Endothelial cell of umbilical vein (primary cell): ENCODE data around the gene EGFL6. TPM values are rescaled to one million over a fixed set of nuclear protein-coding genes. Genes with fewer than 3 reads are reported as not detected.

Experiments
- BruUV-seq: library from RNA; stranded (reverse); fragments of 400-500 nt; replicated peaks from 2 replicates; lab custom pipeline; 2021; lab: Mats Ljungman, UMichigan
- CTCF ChIA-PET: fragments of 300-600, 350-600 bp; sonication (Branson Sonifier 250); formaldehyde crosslinking; loops from one replicate; lab custom pipeline; 2021; ENCODE audit warnings: antibody characterized with exemption, inconsistent platforms; lab: Charles Lee
- POLR2A ChIA-PET: fragments of 300-600, 350-600 bp; sonication (Branson Sonifier 250); formaldehyde crosslinking; loops from one replicate; lab custom pipeline; 2021; ENCODE audit warnings: antibody characterized with exemption, inconsistent platforms; lab: Charles Lee
- DNase-seq: peaks from one replicate; pipeline ENCODE4 v3.0.0-alpha.2; 2011; ENCODE audit warnings: low read depth, low spot score
- FAIRE-seq: peaks from 2 replicates; lab custom pipeline; 2011; peaks lifted over from hg19 to GRCh38; lab: Jason Lieb, UNC
- H2AFZ ChIP-seq: 2 replicates; pipeline ENCODE4 v1.6.0; 2012; ENCODE audit warnings: low read depth, low read length, control low read depth, inconsistent platforms
- H3K27ac ChIP-seq: 2 replicates; pipeline ENCODE4 v1.5.1; 2011; ENCODE audit warnings: low read depth, mild to moderate bottlenecking, control low read depth, low read length, moderate library complexity; ENCODE audit not compliant: insufficient read depth
- H3K27me3 ChIP-seq, 2 experiments: 2 replicates each; pipeline versions ENCODE4 v1.6.0 to v1.6.1; 2011; ENCODE audit warnings: low read length in 2 of 2, mixed read lengths in 1 of 2; ENCODE audit not compliant: control insufficient read depth in 2 of 2, insufficient read depth in 2 of 2
- H3K36me3 ChIP-seq, 2 experiments: 2 replicates in 1 of 2; 3 replicates in 1 of 2; pipeline ENCODE4 v1.5.1; 2011; ENCODE audit warnings: low read length in 2 of 2, mild to moderate bottlenecking in 1 of 2, moderate library complexity in 1 of 2; ENCODE audit not compliant: control insufficient read depth in 2 of 2, insufficient read depth in 2 of 2; ENCODE audit errors: extremely low read depth in 1 of 2
- H3K4me1 ChIP-seq: 3 replicates; pipeline ENCODE4 v1.5.1; 2011; ENCODE audit warnings: mild to moderate bottlenecking, low read length; ENCODE audit not compliant: control insufficient read depth, insufficient read depth; ENCODE audit errors: extremely low read depth
- H3K4me2 ChIP-seq: 2 replicates; pipeline ENCODE4 v1.6.1; 2011; ENCODE audit warnings: low read length, control low read depth, mixed read lengths; ENCODE audit not compliant: insufficient read depth
- H3K4me3 ChIP-seq, 3 experiments: fragments of 200-600 bp in 1 of 3; sonication (generic), shearing (Covaris generic) in 1 of 3; replicated peaks in 1 of 3; 2 replicates each; pipeline ENCODE4 v1.5.1; 2011 to 2016; ENCODE audit warnings: control low read depth in 3 of 3, low read length in 3 of 3, mild to moderate bottlenecking in 2 of 3, inconsistent platforms in 1 of 3, low read depth in 1 of 3, moderate library complexity in 1 of 3; ENCODE audit not compliant: insufficient read depth in 1 of 3
- H3K79me2 ChIP-seq: 2 replicates; pipeline ENCODE4 v1.6.0; 2012; ENCODE audit warnings: low read length, inconsistent platforms; ENCODE audit not compliant: control insufficient read depth, insufficient read depth
- H3K9ac ChIP-seq: replicated peaks from 2 replicates; pipeline ENCODE3; 2011; ENCODE audit warnings: low read length, control low read depth; ENCODE audit not compliant: insufficient read depth; ENCODE audit errors: extremely low read depth
- H3K9me1 ChIP-seq: replicated peaks from 3 replicates; pipeline ENCODE4 v1.6.0; 2011; ENCODE audit warnings: mild to moderate bottlenecking, low read length; ENCODE audit not compliant: control insufficient read depth, insufficient read depth; ENCODE audit errors: extremely low read depth
- H3K9me3 ChIP-seq: replicated peaks from 2 replicates; pipeline ENCODE4 v1.5.1; 2012; ENCODE audit warnings: low read length, inconsistent platforms; ENCODE audit not compliant: control insufficient read depth, insufficient read depth
- H4K20me1 ChIP-seq: replicated peaks from 2 replicates; pipeline ENCODE3; 2011; ENCODE audit warnings: mild to moderate bottlenecking, low read length; ENCODE audit not compliant: control insufficient read depth, insufficient read depth; ENCODE audit errors: extremely low read depth
- EZH2 ChIP-seq: IDR thresholded peaks from 2 replicates; pipeline ENCODE4 v1.6.1; 2012; ENCODE audit warnings: borderline replicate concordance, low read depth, mild to moderate bottlenecking, moderate library complexity, low read length, inconsistent platforms; ENCODE audit not compliant: severe bottlenecking
- FOS ChIP-seq: IDR thresholded peaks from 2 replicates; pipeline ENCODE4 v1.6.1; 2011; ENCODE audit warnings: mild to moderate bottlenecking, low read length, moderate library complexity, borderline replicate concordance; ENCODE audit not compliant: insufficient read depth
- JUN ChIP-seq: IDR thresholded peaks from 2 replicates; pipeline ENCODE4 v1.6.1; 2011; ENCODE audit warnings: borderline replicate concordance, low read depth; ENCODE audit not compliant: insufficient read length, insufficient read depth
- MYC ChIP-seq: IDR thresholded peaks from one replicate; pipeline ENCODE4 v1.6.1; 2011; ENCODE audit warnings: mild to moderate bottlenecking, low read depth, low read length
- POLR2AphosphoS5 ChIP-seq: IDR thresholded peaks from 2 replicates; pipeline ENCODE4 v1.6.1; 2012; ENCODE audit warnings: low read depth, mild to moderate bottlenecking, control low read depth, low read length, moderate library complexity; ENCODE audit not compliant: insufficient read depth
- dilution Hi-C: fragments of 300-500 bp; cut with MboI; formaldehyde crosslinking; loops from one replicate; pipeline ENCODE4 v1.15.0; 2019; ENCODE audit warnings: low sequenced_read_pairs; ENCODE audit not compliant: extremely low pct_ligation_motif_present
- intact Hi-C: fragments of 100-400 bp; cut with micrococcal nuclease; formaldehyde crosslinking; loops from one replicate; pipeline ENCODE4 v1.10.0; 2022
- polyA plus RNA-seq, 4 experiments: library from polyadenylated mRNA; depleted of rRNA in 3 of 4; stranded (reverse) in 3 of 4; unstranded in 1 of 4; fragments of >200 nt; gene quantifications; 2 replicates each; pipeline versions ENCODE4 v1.2.1 to v1.2.3, GENCODE V29; 2011 to 2012; ENCODE audit warnings: missing spikeins in 1 of 4
- total RNA-seq: library from RNA; stranded (reverse); gene quantifications from 2 replicates; pipeline ENCODE4 v1.2.3, GENCODE V29; 2021
- TF ChIP-seq, protein P1 (sequence below), 2 donors: IDR thresholded peaks; 1 replicate in 1 of 2; 2 replicates in 1 of 2; pipeline ENCODE4 v1.5.1; 2011; ENCODE audit warnings: low read length in 2 of 2, mild to moderate bottlenecking in 2 of 2, moderate library complexity in 2 of 2, control low read depth in 1 of 2, inconsistent platforms in 1 of 2, low read depth in 1 of 2; ENCODE audit not compliant: insufficient read depth in 1 of 2; ENCODE audit errors: extremely low read depth in 1 of 2
- TF ChIP-seq, protein P2 (sequence below): IDR thresholded peaks from 2 replicates; pipeline ENCODE4 v1.6.1; 2011; ENCODE audit not compliant: insufficient read depth, insufficient read length

The EGFL6 gene
- total and polyA plus RNA-seq, 2 donors (not counting 3 experiments of a cell fraction or from before 2014, with no cell fraction given), result not detected

DNA sequence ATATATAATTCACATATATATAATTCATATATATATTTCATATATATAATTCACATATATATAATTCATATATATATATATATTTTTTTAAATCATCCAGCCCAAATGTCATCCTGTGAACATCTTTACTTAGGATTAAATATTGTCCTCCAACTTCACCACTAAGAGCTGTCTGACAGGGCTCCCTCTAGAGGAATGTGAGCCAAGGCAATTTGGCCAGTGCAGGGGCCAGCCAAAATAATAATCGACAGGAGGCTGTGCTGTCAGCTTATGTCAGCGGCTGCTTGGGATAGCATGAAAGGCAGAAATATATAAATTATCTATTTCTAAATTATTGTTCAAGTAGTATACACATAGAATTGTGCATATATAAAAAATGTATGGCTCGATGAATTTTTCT is 29.5 kb downstream of the EGFL6 start:
- Histone ChIP-seq H3K79me2 (no peaks in the 10 kb centered on the region), H3K9me3 (no peaks in the 10 kb centered on the region), H3K27ac (no peak overlapping the region), H3K9me1 (no peaks in the 10 kb centered on the region), H3K4me3 (no peak overlapping the region), H3K36me3 (no peaks in the 10 kb centered on the region), H2AFZ (no peak overlapping the region), H3K4me1 (no peaks in the 10 kb centered on the region), H3K27me3 (peaks cover 0 to 2% of the 10 kb centered on the region in 2 experiments), H3K9ac (no peak overlapping the region), H4K20me1 (no peaks in the 10 kb centered on the region), H3K4me2 (no peak overlapping the region)
- dilution Hi-C loops (no loop called here), intact Hi-C loops (no loop called here)
- no TSS peak for BruUV-seq
- POLR2A ChIA-PET, result no interaction called here
- TF ChIP-seq, protein P1, sequence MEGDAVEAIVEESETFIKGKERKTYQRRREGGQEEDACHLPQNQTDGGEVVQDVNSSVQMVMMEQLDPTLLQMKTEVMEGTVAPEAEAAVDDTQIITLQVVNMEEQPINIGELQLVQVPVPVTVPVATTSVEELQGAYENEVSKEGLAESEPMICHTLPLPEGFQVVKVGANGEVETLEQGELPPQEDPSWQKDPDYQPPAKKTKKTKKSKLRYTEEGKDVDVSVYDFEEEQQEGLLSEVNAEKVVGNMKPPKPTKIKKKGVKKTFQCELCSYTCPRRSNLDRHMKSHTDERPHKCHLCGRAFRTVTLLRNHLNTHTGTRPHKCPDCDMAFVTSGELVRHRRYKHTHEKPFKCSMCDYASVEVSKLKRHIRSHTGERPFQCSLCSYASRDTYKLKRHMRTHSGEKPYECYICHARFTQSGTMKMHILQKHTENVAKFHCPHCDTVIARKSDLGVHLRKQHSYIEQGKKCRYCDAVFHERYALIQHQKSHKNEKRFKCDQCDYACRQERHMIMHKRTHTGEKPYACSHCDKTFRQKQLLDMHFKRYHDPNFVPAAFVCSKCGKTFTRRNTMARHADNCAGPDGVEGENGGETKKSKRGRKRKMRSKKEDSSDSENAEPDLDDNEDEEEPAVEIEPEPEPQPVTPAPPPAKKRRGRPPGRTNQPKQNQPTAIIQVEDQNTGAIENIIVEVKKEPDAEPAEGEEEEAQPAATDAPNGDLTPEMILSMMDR (IDR thresholded peaks at IDR 0.05; ENCODE audit: extremely low read depth in 1 of 2, insufficient read depth in 1 of 2, low read depth in 1 of 2, low read length in 2 of 2), result peak; percentile 6 to 14
- TF ChIP-seq JUN, result no peak
- no peak for FAIRE-seq
- DNase-seq, result peak; percentile 1
- CTCF ChIA-PET, result interaction anchor here (1.1 kb wide), 2 partner anchors 92 to 652 kb away, joined by 3 to 6 read pairs; no protein-coding TSS in a partner anchor

DNA sequence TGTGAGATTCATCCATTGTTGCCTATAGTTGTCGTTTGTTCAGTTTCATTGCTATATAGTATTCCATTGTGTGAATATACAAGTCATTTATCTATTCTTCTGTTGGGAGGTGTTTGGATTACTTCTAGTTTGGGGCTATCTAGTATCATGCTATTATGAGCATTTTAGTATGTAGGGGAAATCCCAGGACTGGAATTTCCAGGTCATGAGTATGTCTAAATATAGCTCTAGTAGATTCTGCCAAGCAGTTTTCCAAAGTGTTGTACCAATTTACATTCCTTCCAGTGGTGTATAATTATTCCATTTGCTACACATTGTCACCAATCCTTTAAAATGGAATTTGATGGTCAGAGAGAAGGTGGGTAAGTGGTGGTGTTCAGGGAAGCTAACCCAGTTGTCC is 30.1 kb downstream of the EGFL6 start:
- intact Hi-C loops, result no loop called here
- no peak for FAIRE-seq
- Histone ChIP-seq H2AFZ (no peak overlapping the region), H3K4me1 (no peaks in the 10 kb centered on the region), H3K9ac (no peak overlapping the region), H3K36me3 (no peaks in the 10 kb centered on the region), H3K79me2 (no peaks in the 10 kb centered on the region), H3K27ac (no peak overlapping the region), H4K20me1 (no peaks in the 10 kb centered on the region), H3K27me3 (peaks cover 0 to 2% of the 10 kb centered on the region in 2 experiments), H3K9me1 (no peaks in the 10 kb centered on the region), H3K4me3 (no peak overlapping the region), H3K9me3 (no peaks in the 10 kb centered on the region), H3K4me2 (no peak overlapping the region)
- dilution Hi-C loops, result no loop called here
- ChIA-PET CTCF (interaction anchor here (1.0 to 1.1 kb wide), 3 partner anchors 47 to 652 kb away, joined by 3 to 6 read pairs (median 3); no protein-coding TSS in a partner anchor), POLR2A (no interaction called here)
- BruUV-seq, result no TSS peak
- no peak for DNase-seq
- TF ChIP-seq POLR2AphosphoS5, result no peak
- no peak for TF ChIP-seq MYC
- no peak for TF ChIP-seq EZH2
- TF ChIP-seq, protein P1 (IDR thresholded peaks at IDR 0.05; ENCODE audit: extremely low read depth in 1 of 2, insufficient read depth in 1 of 2, low read depth in 1 of 2, low read length in 2 of 2), result no peak
- no peak for TF ChIP-seq FOS
- no peak for TF ChIP-seq JUN
- TF ChIP-seq, protein P2, sequence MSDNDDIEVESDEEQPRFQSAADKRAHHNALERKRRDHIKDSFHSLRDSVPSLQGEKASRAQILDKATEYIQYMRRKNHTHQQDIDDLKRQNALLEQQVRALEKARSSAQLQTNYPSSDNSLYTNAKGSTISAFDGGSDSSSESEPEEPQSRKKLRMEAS, result no peak
